ENCODE measurements around the gene ANGEL1.

The ANGEL1 gene

GRCh38 chr14:76771437-76771980 lies 41.2 kb downstream of the ANGEL1 start:
- in situ Hi-C loops (cut with MboI; ENCODE audit: low pct_unique_long_range_greater_than_20kb, low sequenced_read_pairs) = no loop called here
- DNase-seq = no peak

GRCh38 chr14:76770521-76771436 lies 41.9 kb downstream of the ANGEL1 start:
- in situ Hi-C loops (cut with MboI; ENCODE audit: low pct_unique_long_range_greater_than_20kb, low sequenced_read_pairs) = no loop called here
- DNase-seq = no peak

- DNase-seq = no peak
- in situ Hi-C loops (cut with MboI; ENCODE audit: low pct_unique_long_range_greater_than_20kb, low sequenced_read_pairs) = no loop called here
Measured at GRCh38 chr14:76769636-76770292, 42.9 kb downstream of the ANGEL1 start.

GRCh38 chr14:76768671-76769500 lies 43.8 kb downstream of the ANGEL1 start:
- in situ Hi-C loops (cut with MboI; ENCODE audit: low pct_unique_long_range_greater_than_20kb, low sequenced_read_pairs) = no loop called here
- no peak for DNase-seq

GRCh38 chr14:76767681-76768656 lies 44.7 kb downstream of the ANGEL1 start:
- in situ Hi-C loops (cut with MboI; ENCODE audit: low pct_unique_long_range_greater_than_20kb, low sequenced_read_pairs) = no loop called here
- peak; percentile 98 for DNase-seq

- in situ Hi-C loops (cut with MboI; ENCODE audit: low pct_unique_long_range_greater_than_20kb, low sequenced_read_pairs) = no loop called here
- no peak for DNase-seq
Measured at GRCh38 chr14:76765461-76765931, 47.2 kb downstream of the ANGEL1 start.

- in situ Hi-C loops (cut with MboI; ENCODE audit: low pct_unique_long_range_greater_than_20kb, low sequenced_read_pairs) = no loop called here
- no peak for DNase-seq
Measured at GRCh38 chr14:76763096-76764041, 49.3 kb downstream of the ANGEL1 start.

- no peak for DNase-seq
- in situ Hi-C loops (cut with MboI; ENCODE audit: low pct_unique_long_range_greater_than_20kb, low sequenced_read_pairs) = no loop called here
Measured at GRCh38 chr14:76762411-76763095, 50.1 kb downstream of the ANGEL1 start.

- DNase-seq = no peak
- in situ Hi-C loops (cut with MboI; ENCODE audit: low pct_unique_long_range_greater_than_20kb, low sequenced_read_pairs) = no loop called here
Measured at GRCh38 chr14:76761960-76762410, 50.7 kb downstream of the ANGEL1 start.

- DNase-seq = peak; percentile 69
- in situ Hi-C loops (cut with MboI; ENCODE audit: low pct_unique_long_range_greater_than_20kb, low sequenced_read_pairs) = no loop called here
Measured at GRCh38 chr14:76761136-76761959, 51.3 kb downstream of the ANGEL1 start, which contains the start of gene VASH1. TSS of gene VASH1 (plus strand) at chr14:76761468. CDS start at chr14:76762822, 1,354 bp downstream.

GRCh38 chr14:76760331-76761135 lies 52.1 kb downstream of the ANGEL1 start:
- no peak for DNase-seq

GRCh38 chr14:76759589-76759988 lies 53.1 kb downstream of the ANGEL1 start:
- in situ Hi-C loops (cut with MboI; ENCODE audit: low pct_unique_long_range_greater_than_20kb, low sequenced_read_pairs) = no loop called here

More at GRCh38 chr14:76760331-76761135, 52.1 kb downstream of the ANGEL1 start:
- in situ Hi-C loops (cut with MboI; ENCODE audit: low pct_unique_long_range_greater_than_20kb, low sequenced_read_pairs) = no loop called here

GRCh38 chr14:76756371-76756750 lies 56.3 kb downstream of the ANGEL1 start:
- no peak for DNase-seq
- in situ Hi-C loops (cut with MboI; ENCODE audit: low pct_unique_long_range_greater_than_20kb, low sequenced_read_pairs) = no loop called here

More at GRCh38 chr14:76759589-76759988, 53.1 kb downstream of the ANGEL1 start:
- DNase-seq = no peak

GRCh38 chr14:76755610-76756370 lies 56.9 kb downstream of the ANGEL1 start:
- in situ Hi-C loops (cut with MboI; ENCODE audit: low pct_unique_long_range_greater_than_20kb, low sequenced_read_pairs) = no loop called here
- DNase-seq = no peak
